ENCODE results near the gene NAT10.
"Not testable (repeated sequence)": the region's sequence is repeated elsewhere in the genome, so short reads cannot be mapped to it uniquely, and the experiment has no call there.

The NAT10 gene

DNA sequence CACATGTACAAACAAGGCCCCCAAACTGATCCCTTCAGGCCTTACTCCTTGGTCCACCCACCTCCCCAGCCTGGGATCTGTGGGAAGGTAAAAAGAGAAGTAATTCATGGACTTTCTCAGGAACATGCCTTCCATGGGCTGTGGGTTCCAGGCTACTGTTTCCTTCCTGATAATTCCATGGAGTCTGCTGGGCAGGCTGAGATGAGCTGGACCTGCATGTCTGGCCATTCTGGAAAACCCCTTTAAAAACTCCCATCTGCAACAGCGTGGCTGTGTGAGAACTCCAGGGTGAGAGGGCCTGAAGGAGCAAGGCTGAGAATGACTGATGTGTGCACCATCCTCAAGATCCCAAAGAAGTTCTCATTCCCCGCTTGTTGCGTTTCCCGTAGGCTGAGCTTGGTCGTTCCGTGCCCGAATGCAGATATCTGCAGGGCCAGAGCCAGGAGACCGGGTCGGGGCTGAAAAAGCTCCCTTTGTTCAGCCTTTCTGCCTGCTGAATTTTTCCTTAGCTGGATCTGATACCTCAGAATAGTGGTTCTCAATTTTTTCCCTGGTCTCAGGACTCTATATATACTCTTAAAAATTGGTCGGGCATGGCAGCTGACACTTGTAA is 72.9 kb downstream of the NAT10 start:
- Histone ChIP-seq H3K9me3 (ENCODE audit: low read length) (no peaks in the 10 kb centered on the region), H3K4me2 (ENCODE audit: low read length) (no peak overlapping the region), H3K4me3 (ENCODE audit: low read depth, low read length, poor library complexity, severe bottlenecking) (no peak overlapping the region), H2AFZ (ENCODE audit: low read length) (no peak overlapping the region), H3K79me2 (ENCODE audit: insufficient read depth, low read length) (no peaks in the 10 kb centered on the region), H3K9ac (ENCODE audit: low read length) (no peak overlapping the region), H3K9me2 (ENCODE audit: low read depth, low read length) (no peaks in the 10 kb centered on the region), H4K20me1 (ENCODE audit: insufficient read depth, low read length) (no peaks in the 10 kb centered on the region), H3K36me3 (ENCODE audit: insufficient read depth, low read length) (no peaks in the 10 kb centered on the region), H3K27ac (ENCODE audit: low read depth, low read length, poor library complexity, severe bottlenecking) (no peak overlapping the region), H3K4me1 (ENCODE audit: insufficient read depth, low read length, severe bottlenecking) (no peaks in the 10 kb centered on the region), H3K27me3 (ENCODE audit: insufficient read depth, low read length) (peaks cover 3% of the 10 kb centered on the region; the same call in 1 of the 2 replicates), H3F3A (ENCODE audit: insufficient read depth, low read length) (no peaks in the 10 kb centered on the region)
- no peak for TF ChIP-seq CTCF (IDR thresholded peaks at IDR 0.05; ENCODE audit: low read length)
- no peak for TF ChIP-seq EZH2 (IDR thresholded peaks at IDR 0.05; ENCODE audit: borderline replicate concordance, low read length)

- no peaks in the 10 kb centered on the region for H3K79me2 ChIP-seq (ENCODE audit: insufficient read depth, low read length)
- H4K20me1 ChIP-seq (ENCODE audit: insufficient read depth, low read length) = no peaks in the 10 kb centered on the region
- H3K9ac ChIP-seq (ENCODE audit: low read length) = no peak overlapping the region
- TF ChIP-seq EZH2 (IDR thresholded peaks at IDR 0.05; ENCODE audit: borderline replicate concordance, low read length) (no peak), CTCF (IDR thresholded peaks at IDR 0.05; ENCODE audit: low read length) (no peak)
- H3K9me2 ChIP-seq (ENCODE audit: low read depth, low read length) = no peaks in the 10 kb centered on the region
- no peak overlapping the region for H3K4me3 ChIP-seq (ENCODE audit: low read depth, low read length, poor library complexity, severe bottlenecking)
- 0 out of 2 replicates have a peak, but pooled peaks cover 3% of the 10 kb centered on the region for H3K27me3 ChIP-seq (ENCODE audit: insufficient read depth, low read length)
- H3F3A ChIP-seq (ENCODE audit: insufficient read depth, low read length) = no peaks in the 10 kb centered on the region
- no peaks in the 10 kb centered on the region for H3K4me1 ChIP-seq (ENCODE audit: insufficient read depth, low read length, severe bottlenecking)
- H3K9me3 ChIP-seq (ENCODE audit: low read length) = no peaks in the 10 kb centered on the region
- no peaks in the 10 kb centered on the region for H3K36me3 ChIP-seq (ENCODE audit: insufficient read depth, low read length)
- H3K4me2 ChIP-seq (ENCODE audit: low read length) = no peak overlapping the region
- no peak overlapping the region for H3K27ac ChIP-seq (ENCODE audit: low read depth, low read length, poor library complexity, severe bottlenecking)
- no peak overlapping the region for H2AFZ ChIP-seq (ENCODE audit: low read length)
These were observed 73.7 kb downstream of the NAT10 start for GRCh38 chr11:34179026-34179675.

DNA sequence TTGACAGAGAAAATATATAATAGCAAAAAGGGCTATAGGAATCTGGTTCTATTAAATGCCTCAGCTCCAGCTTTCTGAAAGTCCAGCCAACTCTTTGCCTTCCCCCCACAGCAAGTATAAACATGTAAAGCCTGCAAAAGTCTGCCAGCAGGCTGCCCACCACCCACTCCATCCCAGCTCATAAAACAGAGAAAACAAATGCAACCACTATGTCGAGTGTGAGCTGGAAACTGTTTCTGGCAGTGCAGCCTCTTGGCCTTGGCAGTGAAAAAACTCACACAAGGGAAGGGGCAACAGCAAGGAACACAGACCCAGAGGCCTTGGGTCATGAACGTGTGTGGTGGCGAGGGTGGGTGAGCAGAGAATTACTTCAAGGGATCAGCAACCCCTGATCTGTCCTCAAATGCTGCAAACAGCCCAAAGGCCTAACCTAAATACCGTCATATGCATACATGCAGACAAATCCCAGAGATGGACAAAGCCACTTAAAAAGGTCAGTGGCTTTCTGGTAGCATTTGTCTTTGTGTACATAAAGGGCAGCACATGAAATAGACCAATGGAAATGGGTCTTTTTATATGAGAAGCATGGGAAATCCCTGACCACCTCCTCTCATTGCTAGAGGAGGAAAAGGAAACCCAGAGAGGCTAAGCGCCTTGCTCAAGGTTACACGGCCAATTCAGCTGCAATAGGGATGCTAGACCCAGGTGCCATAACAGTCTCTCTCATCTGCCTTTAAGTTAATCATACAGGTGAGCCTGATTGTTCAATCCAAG is 74.8 kb downstream of the NAT10 start:
- no peak overlapping the region for H3K9ac ChIP-seq (ENCODE audit: low read length)
- H3K36me3 ChIP-seq (ENCODE audit: insufficient read depth, low read length) = no peaks in the 10 kb centered on the region
- H3K27ac ChIP-seq (ENCODE audit: low read depth, low read length, poor library complexity, severe bottlenecking) = no peak overlapping the region
- no peak overlapping the region for H3K4me3 ChIP-seq (ENCODE audit: low read depth, low read length, poor library complexity, severe bottlenecking)
- H3K4me2 ChIP-seq (ENCODE audit: low read length) = no peak overlapping the region
- no peaks in the 10 kb centered on the region for H3K9me3 ChIP-seq (ENCODE audit: low read length)
- H3K27me3 ChIP-seq (ENCODE audit: insufficient read depth, low read length) = 0 out of 2 replicates have a peak, but pooled peaks cover 3% of the 10 kb centered on the region
- H3K79me2 ChIP-seq (ENCODE audit: insufficient read depth, low read length) = no peaks in the 10 kb centered on the region
- no peaks in the 10 kb centered on the region for H3K9me2 ChIP-seq (ENCODE audit: low read depth, low read length)
- H3K4me1 ChIP-seq (ENCODE audit: insufficient read depth, low read length, severe bottlenecking) = no peaks in the 10 kb centered on the region
- no peak overlapping the region for H2AFZ ChIP-seq (ENCODE audit: low read length)
- no peaks in the 10 kb centered on the region for H3F3A ChIP-seq (ENCODE audit: insufficient read depth, low read length)
- H4K20me1 ChIP-seq (ENCODE audit: insufficient read depth, low read length) = no peaks in the 10 kb centered on the region
- TF ChIP-seq CTCF (IDR thresholded peaks at IDR 0.05; ENCODE audit: low read length) (no peak), EZH2 (IDR thresholded peaks at IDR 0.05; ENCODE audit: borderline replicate concordance, low read length) (no peak)

DNA sequence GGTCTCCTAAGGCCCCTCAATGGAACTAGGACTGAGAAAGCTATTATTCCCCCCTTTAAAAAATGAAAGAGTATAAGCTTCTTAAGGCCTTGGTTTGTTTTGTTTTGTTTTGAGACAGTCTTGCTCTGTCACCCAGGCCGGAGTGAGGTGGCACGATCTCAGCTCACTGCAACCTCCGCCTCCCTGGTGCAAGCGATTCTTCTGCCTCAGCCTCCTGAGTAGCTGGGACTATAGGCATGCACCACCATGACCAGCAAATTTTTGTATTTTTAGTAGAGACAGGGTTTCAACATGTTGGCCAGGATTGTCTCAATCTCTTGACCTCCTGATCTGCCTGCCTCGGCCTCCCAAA is 75.4 kb downstream of the NAT10 start:
- H3K4me1 ChIP-seq (ENCODE audit: insufficient read depth, low read length, severe bottlenecking); H3K9ac ChIP-seq (ENCODE audit: low read length); H3K27ac ChIP-seq (ENCODE audit: low read depth, low read length, poor library complexity, severe bottlenecking): not testable (repeated sequence)

More for the DNA sequence above, 75.4 kb downstream of the NAT10 start:
- not testable (repeated sequence) for H4K20me1 ChIP-seq (ENCODE audit: insufficient read depth, low read length); H3K9me2 ChIP-seq (ENCODE audit: low read depth, low read length); H3K9me3 ChIP-seq (ENCODE audit: low read length); H3K27me3 ChIP-seq (ENCODE audit: insufficient read depth, low read length); H3K79me2 ChIP-seq (ENCODE audit: insufficient read depth, low read length); H3F3A ChIP-seq (ENCODE audit: insufficient read depth, low read length); H2AFZ ChIP-seq (ENCODE audit: low read length); H3K4me3 ChIP-seq (ENCODE audit: low read depth, low read length, poor library complexity, severe bottlenecking); H3K36me3 ChIP-seq (ENCODE audit: insufficient read depth, low read length); H3K4me2 ChIP-seq (ENCODE audit: low read length)
